ENCODE measurements around the gene JAK1.

DNA sequence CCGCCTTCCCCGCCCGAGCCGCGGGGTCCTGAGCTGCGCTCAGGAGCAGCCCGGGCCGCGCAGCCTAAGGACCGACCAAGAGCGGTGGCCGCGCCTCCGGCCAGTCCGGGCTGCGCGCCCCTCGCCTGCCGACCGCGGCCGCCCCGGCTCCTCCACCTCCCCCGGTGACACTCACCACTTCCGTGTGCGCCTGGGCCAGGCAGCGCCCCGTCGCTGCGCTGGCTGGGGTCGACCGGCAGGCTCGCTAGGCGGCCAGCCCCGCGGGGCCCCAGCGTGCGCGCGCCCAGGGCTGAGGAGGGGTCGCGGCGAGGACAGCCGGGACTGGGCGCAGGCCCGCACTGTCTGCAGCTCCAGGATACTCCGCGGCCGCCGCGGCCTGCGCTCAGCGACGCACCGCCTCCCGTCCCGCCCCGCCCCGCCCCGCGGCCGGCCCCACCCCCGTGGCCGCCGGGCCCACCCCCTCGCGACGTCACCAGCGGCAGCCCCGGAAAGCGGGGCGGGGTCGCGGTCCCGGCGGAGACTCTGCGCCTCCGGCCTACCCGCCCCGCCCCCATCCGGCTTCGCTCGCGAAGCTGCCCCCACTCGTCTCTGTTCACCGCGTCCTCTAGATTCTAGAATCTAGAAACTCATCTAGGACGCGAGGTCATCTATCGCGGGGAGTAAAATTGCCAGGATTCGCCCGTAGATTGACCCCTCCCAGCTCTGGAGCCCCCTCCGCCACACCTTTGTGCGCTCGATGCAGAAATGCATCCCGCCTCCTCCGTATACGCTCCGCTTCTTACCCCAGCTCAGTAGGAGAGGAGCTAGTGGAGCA lies at the start of gene JAK1:
- TF ChIP-seq CTCF (IDR thresholded peaks at IDR 0.05 in 8 of 11, conservative IDR thresholded peaks at IDR 0.05 in 3 of 11): peak in 5 of 11 experiments; percentile 2 to 49 (median 34)
- TF ChIP-seq POLR2AphosphoS5 (IDR thresholded peaks at IDR 0.05): peak; percentile 73 to 85 (median 82)
- TF ChIP-seq POLR2A (IDR thresholded peaks at IDR 0.05): peak in 2 of 3 donors; percentile 80 to 92

Data from spleen (tissue), 7 donors.